B cell (primary cell): Measurements from ENCODE around the gene SULT1B1. TPM values are rescaled to one million over a fixed set of nuclear protein-coding genes. Genes with fewer than 3 reads are reported as not detected.

Source experiments
- ATAC-seq: fragments of 200-7000 bp; cut with Tn5 transposase; one replicate; pipeline ENCODE4 v1.10.0; 2021; ENCODE audit warnings: low read depth, mild to moderate bottlenecking, moderate number of reproducible peaks, moderate library complexity
- CTCF ChIA-PET: fragments of 350-600 bp; sonication (Branson Sonifier 250); formaldehyde crosslinking; loops from one replicate; lab custom pipeline; 2021; ENCODE audit warnings: antibody characterized with exemption, inconsistent platforms; lab: Charles Lee
- POLR2A ChIA-PET: fragments of 350-600 bp; sonication (Branson Sonifier 250); formaldehyde crosslinking; loops from one replicate; lab custom pipeline; 2021; ENCODE audit warnings: antibody characterized with exemption; lab: Charles Lee
- DNase-seq: peaks from one replicate; pipeline ENCODE4 v3.0.0; 2013
- H2AFZ ChIP-seq: 2 replicates; pipeline ENCODE4 v1.6.1; 2012; ENCODE audit warnings: mild to moderate bottlenecking, low read depth, low read length; ENCODE audit not compliant: insufficient read depth, poor library complexity, severe bottlenecking
- H3K27ac ChIP-seq, 2 donors: 1 replicate in 1 of 2; 2 replicates in 1 of 2; pipeline ENCODE4 v1.5.1; 2012 to 2013; ENCODE audit warnings: low read length in 2 of 2, mild to moderate bottlenecking in 2 of 2, moderate library complexity in 1 of 2
- H3K27me3 ChIP-seq, 4 experiments: fragments of 200-600 bp in 1 of 4; sonication (generic) in 1 of 4; replicated peaks in 1 of 4; 1 replicate in 2 of 4; 2 replicates in 2 of 4; pipeline versions ENCODE4 v1.6.1 to v1.7.0; 2013 to 2016; ENCODE audit warnings: low read length in 3 of 4, mild to moderate bottlenecking in 2 of 4, mixed read lengths in 1 of 4, moderate library complexity in 1 of 4; ENCODE audit not compliant: insufficient read depth in 4 of 4, control insufficient read depth in 3 of 4; ENCODE audit errors: control extremely low read depth in 1 of 4
- H3K36me3 ChIP-seq, 2 experiments: replicated peaks in 1 of 2; 1 replicate in 1 of 2; 2 replicates in 1 of 2; pipeline versions ENCODE4 v1.6.1 to v1.7.1; 2013; ENCODE audit warnings: low read length in 1 of 2; ENCODE audit not compliant: insufficient read depth in 2 of 2, control insufficient read depth in 1 of 2; ENCODE audit errors: control extremely low read depth in 1 of 2, extremely low read depth in 1 of 2
- H3K4me1 ChIP-seq, 2 donors: fragments of 200-600 bp in 1 of 2; sonication (generic) in 1 of 2; 1 replicate in 1 of 2; 2 replicates in 1 of 2; pipeline versions ENCODE4 v1.5.1 to v1.6.1; 2013 to 2017; ENCODE audit warnings: low read length in 2 of 2; ENCODE audit not compliant: control insufficient read depth in 2 of 2, insufficient read depth in 2 of 2
- H3K4me2 ChIP-seq: replicated peaks from 2 replicates; pipeline ENCODE3; 2012; ENCODE audit warnings: mild to moderate bottlenecking, low read depth, low read length; ENCODE audit not compliant: poor library complexity, severe bottlenecking
- H3K4me3 ChIP-seq, 5 experiments: fragments of 200-600 bp in 1 of 5; sonication (generic) in 1 of 5; 1 replicate in 3 of 5; 2 replicates in 2 of 5; pipeline versions ENCODE4 v1.5.1 to v1.7.0; 2011 to 2016; ENCODE audit warnings: low read length in 4 of 5, mild to moderate bottlenecking in 4 of 5, low read depth in 2 of 5, control low read depth in 1 of 5, moderate library complexity in 1 of 5; ENCODE audit not compliant: insufficient read depth in 1 of 5; ENCODE audit errors: control extremely low read depth in 1 of 5, extremely low read depth in 1 of 5
- H3K79me2 ChIP-seq: fragments of 200-600 bp; sonication (generic); one replicate; pipeline ENCODE4 v1.6.0; 2016; ENCODE audit warnings: low read length; ENCODE audit not compliant: control insufficient read depth, insufficient read depth
- H3K9ac ChIP-seq: fragments of 200-600 bp; sonication (generic); 2 replicates; pipeline ENCODE4 v1.6.1; 2017; ENCODE audit warnings: mild to moderate bottlenecking, low read length, moderate library complexity
- H3K9me3 ChIP-seq, 3 donors: one replicate each; pipeline versions ENCODE4 v1.6.1 to v1.7.1; 2013; ENCODE audit warnings: low read length in 2 of 3; ENCODE audit not compliant: control insufficient read depth in 2 of 3, insufficient read depth in 1 of 3; ENCODE audit errors: control extremely low read depth in 1 of 3
- H4K20me1 ChIP-seq: 2 replicates; pipeline ENCODE4 v1.6.0; 2012; ENCODE audit warnings: mild to moderate bottlenecking, low read length; ENCODE audit not compliant: insufficient read depth, control insufficient read depth, poor library complexity, severe bottlenecking
- H3K27ac Mint-ChIP-seq: one replicate; pipeline ENCODE4 v1.8.0; 2021; ENCODE audit warnings: mixed read lengths
- H3K27me3 Mint-ChIP-seq: one replicate; pipeline ENCODE4 v1.8.0; 2021; ENCODE audit warnings: mixed read lengths
- H3K4me1 Mint-ChIP-seq: one replicate; pipeline ENCODE4 v1.8.0; 2021; ENCODE audit warnings: mixed read lengths
- H3K4me3 Mint-ChIP-seq: one replicate; pipeline ENCODE4 v1.8.0; 2021; ENCODE audit warnings: mixed read lengths
- H3K9me3 Mint-ChIP-seq: one replicate; pipeline ENCODE4 v1.8.0; 2022; ENCODE audit warnings: mixed read lengths; ENCODE audit not compliant: insufficient read depth
- CTCF ChIP-seq: fragments of 200-600 bp; IDR thresholded peaks from one replicate; pipeline ENCODE4 v1.8.0; 2022; ENCODE audit warnings: antibody characterized with exemption, mild to moderate bottlenecking
- EZH2 ChIP-seq: IDR thresholded peaks from 2 replicates; pipeline ENCODE4 v1.6.1; 2012; ENCODE audit warnings: borderline replicate concordance, low read depth, mild to moderate bottlenecking, moderate library complexity, low read length; ENCODE audit not compliant: insufficient read depth, poor library complexity, severe bottlenecking
- WGBS: methylation state at CpG from one replicate; pipeline ENCODE4 v1.1.5; 2013; ENCODE audit warnings: missing lambda C conversion rate; ENCODE audit not compliant: insufficient coverage; 5-methylcytosine and 5-hydroxymethylcytosine counted together
- intact Hi-C: fragments of 100-400 bp; cut with micrococcal nuclease; formaldehyde crosslinking; loops from one replicate; pipeline ENCODE4 v1.10.0; 2022
- polyA plus RNA-seq: library from polyadenylated mRNA; depleted of rRNA; stranded (reverse); fragments of >200 nt; gene quantifications from 2 replicates; pipeline ENCODE4 v1.2.3, GENCODE V29; 2012
- total RNA-seq, 2 donors: library from RNA; stranded (reverse); fragments of 120-200 nt in 1 of 2; gene quantifications; 1 replicate in 1 of 2; 2 replicates in 1 of 2; pipeline versions ENCODE4 v1.2.3 to v1.2.4, GENCODE V29; 2013 to 2022

The SULT1B1 gene
- total and polyA plus RNA-seq, 2 donors (not counting 1 experiment from before 2014, with no cell fraction given): 0.01 to 0.12 TPM

GRCh38 chr4:69744157-69744478 lies 16.3 kb downstream of the SULT1B1 start:
- no peaks in the 10 kb centered on the region for H3K4me1 ChIP-seq
- intact Hi-C loops: no loop called here
- no peaks in the 10 kb centered on the region for H4K20me1 ChIP-seq
- ATAC-seq (no peak), DNase-seq (no peak)
- POLR2A ChIA-PET: no interaction called here
- Mint-ChIP-seq H3K27ac (no peak overlapping the region), H3K4me3 (no peak overlapping the region), H3K27me3 (no peaks in the 10 kb centered on the region), H3K4me1 (no peaks in the 10 kb centered on the region), H3K9me3 (no peaks in the 10 kb centered on the region)
- H2AFZ ChIP-seq: no peak overlapping the region
- no peaks in the 10 kb centered on the region for H3K27me3 ChIP-seq
- peaks cover 0 to 16% (median 0%) of the 10 kb centered on the region in 3 donors for H3K9me3 ChIP-seq
- H3K79me2 ChIP-seq: no peaks in the 10 kb centered on the region
- no peak overlapping the region for H3K4me3 ChIP-seq
- no peak overlapping the region for H3K4me2 ChIP-seq
- CTCF ChIA-PET: no interaction called here
- 89% methylated on average over 6 of the region's 11 CpGs for WGBS
- TF ChIP-seq CTCF: no peak
- TF ChIP-seq EZH2: no peak
- no peak overlapping the region for H3K27ac ChIP-seq
- no peaks in the 10 kb centered on the region for H3K36me3 ChIP-seq
- H3K9ac ChIP-seq: no peak overlapping the region

- no peak overlapping the region for H3K4me3 ChIP-seq
- H3K4me2 ChIP-seq: no peak overlapping the region
- H3K9me3 Mint-ChIP-seq: no peaks in the 10 kb centered on the region
- DNase-seq (no peak), ATAC-seq (no peak)
- no peaks in the 10 kb centered on the region for H3K79me2 ChIP-seq
- no peak overlapping the region for H2AFZ ChIP-seq
- no peak overlapping the region for H3K9ac ChIP-seq
- H3K27ac ChIP-seq: no peak overlapping the region
- no peaks in the 10 kb centered on the region for H3K27me3 Mint-ChIP-seq
- POLR2A ChIA-PET: no interaction called here
- no peaks in the 10 kb centered on the region for H3K4me1 ChIP-seq
- intact Hi-C loops: no loop called here
- no peaks in the 10 kb centered on the region for H3K4me1 Mint-ChIP-seq
- CTCF ChIA-PET: no interaction called here
- H3K9me3 ChIP-seq: peaks cover 0 to 18% (median 0%) of the 10 kb centered on the region in 3 donors
- no peaks in the 10 kb centered on the region for H3K27me3 ChIP-seq
- TF ChIP-seq CTCF (no peak), EZH2 (no peak)
- no peaks in the 10 kb centered on the region for H4K20me1 ChIP-seq
- WGBS: 85% methylated on average over 13 of the region's 13 CpGs
- no peaks in the 10 kb centered on the region for H3K36me3 ChIP-seq
- H3K27ac Mint-ChIP-seq: no peak overlapping the region
- H3K4me3 Mint-ChIP-seq: no peak overlapping the region
These were observed 16.8 kb downstream of the SULT1B1 start for GRCh38 chr4:69743476-69744156.
